GM19463 (cell line): Measurements from ENCODE around the gene NUP188.

ENCODE experiments used
- ATAC-seq: cut with Tn5 transposase; IDR thresholded peaks from one replicate; pipeline ENCODE4 v1.9.1; 2021; ENCODE audit warnings: mild to moderate bottlenecking, moderate library complexity; ENCODE audit not compliant: unreplicated experiment

The NUP188 gene, protein sequence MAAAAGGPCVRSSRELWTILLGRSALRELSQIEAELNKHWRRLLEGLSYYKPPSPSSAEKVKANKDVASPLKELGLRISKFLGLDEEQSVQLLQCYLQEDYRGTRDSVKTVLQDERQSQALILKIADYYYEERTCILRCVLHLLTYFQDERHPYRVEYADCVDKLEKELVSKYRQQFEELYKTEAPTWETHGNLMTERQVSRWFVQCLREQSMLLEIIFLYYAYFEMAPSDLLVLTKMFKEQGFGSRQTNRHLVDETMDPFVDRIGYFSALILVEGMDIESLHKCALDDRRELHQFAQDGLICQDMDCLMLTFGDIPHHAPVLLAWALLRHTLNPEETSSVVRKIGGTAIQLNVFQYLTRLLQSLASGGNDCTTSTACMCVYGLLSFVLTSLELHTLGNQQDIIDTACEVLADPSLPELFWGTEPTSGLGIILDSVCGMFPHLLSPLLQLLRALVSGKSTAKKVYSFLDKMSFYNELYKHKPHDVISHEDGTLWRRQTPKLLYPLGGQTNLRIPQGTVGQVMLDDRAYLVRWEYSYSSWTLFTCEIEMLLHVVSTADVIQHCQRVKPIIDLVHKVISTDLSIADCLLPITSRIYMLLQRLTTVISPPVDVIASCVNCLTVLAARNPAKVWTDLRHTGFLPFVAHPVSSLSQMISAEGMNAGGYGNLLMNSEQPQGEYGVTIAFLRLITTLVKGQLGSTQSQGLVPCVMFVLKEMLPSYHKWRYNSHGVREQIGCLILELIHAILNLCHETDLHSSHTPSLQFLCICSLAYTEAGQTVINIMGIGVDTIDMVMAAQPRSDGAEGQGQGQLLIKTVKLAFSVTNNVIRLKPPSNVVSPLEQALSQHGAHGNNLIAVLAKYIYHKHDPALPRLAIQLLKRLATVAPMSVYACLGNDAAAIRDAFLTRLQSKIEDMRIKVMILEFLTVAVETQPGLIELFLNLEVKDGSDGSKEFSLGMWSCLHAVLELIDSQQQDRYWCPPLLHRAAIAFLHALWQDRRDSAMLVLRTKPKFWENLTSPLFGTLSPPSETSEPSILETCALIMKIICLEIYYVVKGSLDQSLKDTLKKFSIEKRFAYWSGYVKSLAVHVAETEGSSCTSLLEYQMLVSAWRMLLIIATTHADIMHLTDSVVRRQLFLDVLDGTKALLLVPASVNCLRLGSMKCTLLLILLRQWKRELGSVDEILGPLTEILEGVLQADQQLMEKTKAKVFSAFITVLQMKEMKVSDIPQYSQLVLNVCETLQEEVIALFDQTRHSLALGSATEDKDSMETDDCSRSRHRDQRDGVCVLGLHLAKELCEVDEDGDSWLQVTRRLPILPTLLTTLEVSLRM (N-terminal part only)

GRCh38 chr9:128947527-128948301 lies at the start of gene NUP188, which contains the start of gene DOLK:
NUP188 (plus strand) TSS chr9:128947699; CDS start chr9:128947720, 21 bp downstream.
DOLK (minus strand) TSS chr9:128947603; CDS start chr9:128947303, 300 bp downstream.
- ATAC-seq = peak; percentile 68

GRCh38 chr9:128898382-128898781 lies 49.1 kb upstream of the NUP188 start:
- ATAC-seq = no peak

DNA sequence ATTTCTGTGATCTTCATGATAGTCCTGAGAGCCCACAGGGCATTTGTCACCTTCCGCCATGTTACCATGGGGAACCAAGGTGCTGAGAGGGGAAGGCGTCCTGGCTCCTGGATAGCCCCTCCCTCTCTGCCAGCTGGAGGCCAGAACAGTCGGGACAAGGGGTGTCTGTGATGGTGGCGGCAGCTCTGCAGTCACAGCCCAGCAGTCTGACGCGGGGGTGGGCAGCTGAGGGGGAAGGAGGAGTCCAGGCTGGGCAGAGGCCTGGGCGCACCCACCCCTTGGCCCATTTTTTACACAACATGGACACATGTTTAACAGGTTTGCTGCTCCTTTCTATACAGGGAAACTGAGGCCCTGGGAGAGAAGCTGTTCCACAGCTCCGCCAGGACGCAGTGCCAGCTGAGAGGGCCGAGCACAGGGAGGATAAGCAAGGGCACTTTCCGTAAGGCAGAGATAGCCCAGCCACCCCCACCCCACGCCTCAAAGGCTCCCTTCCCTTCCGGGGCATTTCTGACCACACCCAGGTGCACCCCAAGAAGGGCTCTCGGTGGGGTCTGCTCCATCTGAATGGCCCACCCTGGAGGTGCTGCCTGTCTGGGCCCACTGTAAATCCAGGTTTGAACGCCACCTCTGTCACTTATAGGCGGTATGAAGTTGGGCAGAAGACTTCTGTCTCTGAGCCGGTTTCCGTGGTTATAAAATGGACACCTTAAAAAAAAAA lies 48.5 kb upstream of the NUP188 start:
- ATAC-seq = no peak

DNA sequence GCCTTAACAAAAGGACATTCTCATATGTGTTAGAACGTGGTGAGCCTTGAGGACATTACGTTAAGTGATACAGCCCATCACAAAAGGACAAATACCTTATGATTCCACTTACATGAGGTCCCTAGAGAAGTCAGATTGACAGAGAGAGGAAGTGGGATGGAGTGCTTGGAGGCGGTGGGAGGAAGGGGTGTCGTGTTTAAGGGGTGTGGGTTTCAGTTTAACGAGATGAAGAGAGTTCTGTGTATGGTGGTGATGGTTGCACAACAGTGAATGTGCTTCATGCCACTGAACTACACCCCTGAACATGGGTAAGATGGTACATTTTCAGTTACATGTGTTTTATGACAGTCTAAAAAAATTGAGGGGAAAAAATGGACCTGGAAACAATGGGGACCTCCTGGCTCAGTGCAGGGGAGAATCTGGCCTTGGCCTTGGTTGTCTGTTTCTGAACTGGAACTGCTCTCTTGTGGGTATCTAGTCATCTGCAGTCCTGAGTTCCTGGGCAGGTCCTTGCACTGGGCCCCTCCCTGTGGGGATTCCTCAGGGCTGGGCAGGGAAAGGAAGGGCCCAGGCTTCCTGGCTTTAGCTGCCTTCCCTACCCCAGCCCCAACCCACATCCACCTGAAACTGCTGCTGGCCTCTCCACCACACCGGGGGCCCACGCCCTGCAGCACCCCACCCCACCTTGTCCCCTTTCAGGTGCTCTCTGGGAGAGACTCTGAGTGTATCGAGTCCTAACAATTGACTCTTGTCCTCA lies 47.8 kb upstream of the NUP188 start:
- ATAC-seq = no peak

- no peak for ATAC-seq
Measured at GRCh38 chr9:128901379-128901778, 46.1 kb upstream of the NUP188 start.

DNA sequence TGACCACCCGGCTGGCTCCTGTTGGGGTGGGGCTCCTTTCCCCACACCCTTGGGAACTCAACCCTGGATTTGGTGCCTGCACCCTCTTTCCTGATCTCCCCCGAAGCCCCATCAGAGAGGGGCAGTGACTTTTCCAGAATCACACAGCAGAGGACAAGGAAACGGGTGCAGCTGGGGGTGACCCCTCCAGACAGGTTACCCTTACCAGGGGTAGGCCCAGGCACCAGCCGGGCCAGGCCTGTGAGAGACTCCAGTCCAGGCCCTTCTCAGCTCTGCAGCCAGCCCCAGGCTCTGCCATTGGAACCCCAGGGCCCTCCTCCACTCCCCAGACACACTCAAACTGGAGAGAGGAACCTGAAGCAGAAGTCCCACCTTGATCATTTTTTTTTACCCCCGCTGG lies 45.7 kb upstream of the NUP188 start:
- no peak for ATAC-seq

GRCh38 chr9:128902351-128903078 lies 45.0 kb upstream of the NUP188 start:
- peak; percentile 76 for ATAC-seq

DNA sequence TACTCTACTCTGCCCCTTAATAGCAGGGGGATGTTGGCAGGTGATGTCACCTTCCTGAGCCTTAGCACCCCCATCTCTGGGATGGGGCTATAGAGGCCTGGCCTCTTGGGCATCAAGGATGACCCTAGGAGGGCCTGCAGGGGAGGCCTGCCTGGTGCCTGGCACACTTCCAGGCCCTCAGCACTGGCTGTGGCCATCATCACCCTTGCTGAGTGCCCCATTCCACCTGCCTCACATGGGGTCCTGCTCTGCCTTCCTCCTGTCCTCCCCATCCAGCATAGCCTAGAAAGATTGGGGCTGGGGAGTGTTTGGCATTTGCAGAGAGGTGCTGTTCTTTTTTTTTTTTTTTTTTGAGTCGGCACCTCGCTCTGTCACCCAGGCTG lies 44.4 kb upstream of the NUP188 start:
- no peak for ATAC-seq

GRCh38 chr9:128903871-128904620 lies 43.5 kb upstream of the NUP188 start:
- no peak for ATAC-seq

GRCh38 chr9:128905964-128906363 lies 41.5 kb upstream of the NUP188 start:
- ATAC-seq = no peak

- ATAC-seq = no peak
Measured at GRCh38 chr9:128906741-128907140, 40.8 kb upstream of the NUP188 start.

- ATAC-seq = no peak
Measured at GRCh38 chr9:128908372-128908771, 39.1 kb upstream of the NUP188 start.

- no peak for ATAC-seq
Measured at GRCh38 chr9:128909859-128910258, 37.6 kb upstream of the NUP188 start.

DNA sequence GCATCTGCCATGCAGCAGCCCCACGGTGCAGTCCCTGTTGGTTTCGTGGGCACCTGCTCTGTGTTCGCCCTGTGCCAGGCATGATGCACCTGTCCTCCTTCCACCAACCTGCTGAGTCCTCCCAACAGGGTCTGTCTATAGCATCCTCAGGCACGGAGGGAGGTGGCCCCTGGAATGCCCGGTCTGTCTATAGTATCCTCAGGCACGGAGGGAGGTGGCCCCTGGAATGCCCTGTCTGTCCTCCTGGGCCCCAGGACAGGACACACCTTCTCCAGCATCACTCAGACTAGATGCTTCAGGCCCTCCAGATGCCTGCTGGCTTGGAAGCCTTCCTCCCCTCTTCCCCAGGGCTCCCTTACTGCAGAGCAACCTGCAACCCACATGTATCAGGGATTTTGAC lies 36.6 kb upstream of the NUP188 start:
- no peak for ATAC-seq

- ATAC-seq = no peak
Measured at GRCh38 chr9:128911529-128912035, 35.9 kb upstream of the NUP188 start.

- no peak for ATAC-seq
Measured at GRCh38 chr9:128912270-128912853, 35.1 kb upstream of the NUP188 start.
